ENCODE results near the gene SPAG9.

The SPAG9 gene

DNA sequence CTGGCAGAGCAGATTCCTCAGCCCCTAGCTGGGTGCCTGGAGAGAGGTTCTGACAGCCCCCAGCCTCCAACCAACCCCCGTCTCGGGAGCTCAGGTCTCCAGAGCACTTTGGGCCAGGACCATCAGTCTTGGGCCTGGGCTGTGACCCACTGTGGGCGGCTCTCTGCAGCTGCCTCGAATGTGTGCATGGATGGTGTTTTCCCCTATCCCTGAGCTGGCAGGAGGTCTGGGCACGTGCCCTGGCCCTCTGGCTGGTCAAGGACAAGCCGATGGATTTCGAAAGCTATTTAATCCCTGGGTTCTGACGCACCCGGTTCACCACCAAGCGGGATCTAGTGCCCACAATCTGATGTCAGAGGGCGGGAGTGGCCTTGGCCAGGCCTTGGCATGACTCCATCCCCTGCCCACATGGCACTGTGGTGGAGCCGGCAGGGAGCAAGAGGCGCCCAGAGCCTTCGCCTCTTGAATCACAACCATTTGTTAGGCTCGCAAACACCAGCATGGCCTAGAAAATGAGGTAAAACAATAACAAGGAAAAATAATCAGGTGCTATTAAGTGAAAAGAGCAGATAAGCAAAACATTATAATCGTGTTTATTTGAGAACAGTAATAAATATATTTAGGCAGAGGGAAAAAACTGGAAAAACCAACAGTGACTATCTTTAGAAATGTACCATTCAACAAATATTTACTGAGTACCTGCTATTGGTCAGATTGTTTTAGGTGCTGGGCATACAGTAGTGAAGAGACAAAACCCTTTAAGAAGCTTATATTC, 185.3 kb downstream of the SPAG9 start:
- TF ChIP-seq CTCF (IDR thresholded peaks at IDR 0.05; ENCODE audit: low read depth, low read length) = no peak
- DNase-seq (ENCODE audit: low read depth in 2 of 2) = peak in 1 of 2 donors; percentile 30
- no peak overlapping the region for H3K4me3 ChIP-seq (replicated peaks in 1 of 2; ENCODE audit: low read depth in 2 of 2, low read length in 2 of 2)

DNA sequence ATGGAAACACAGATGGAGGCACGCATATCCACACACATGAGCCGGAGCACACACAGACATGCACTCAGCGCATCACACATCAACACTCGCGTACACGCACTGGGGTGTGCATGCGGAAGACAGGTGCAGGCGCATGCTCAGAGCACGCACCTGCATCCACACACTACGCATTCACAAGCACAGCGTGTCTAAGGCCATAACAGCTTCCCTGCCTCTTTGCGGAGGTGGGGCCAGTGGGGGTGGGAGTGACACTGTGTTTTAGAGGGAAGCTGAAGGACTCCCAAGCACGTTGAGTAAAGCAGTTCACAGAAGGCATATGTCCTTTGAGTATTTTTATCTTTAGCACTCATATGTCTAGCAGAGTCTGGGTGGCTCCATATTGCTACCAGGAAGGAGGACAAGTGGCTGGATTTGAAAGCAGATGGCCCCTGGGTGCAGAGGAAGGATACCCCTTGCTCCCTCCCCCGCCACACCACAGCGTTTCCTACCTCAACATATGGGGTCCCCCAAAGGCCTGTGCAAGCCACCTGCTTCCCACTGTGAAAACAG, 185.9 kb downstream of the SPAG9 start:
- no peak for TF ChIP-seq CTCF (IDR thresholded peaks at IDR 0.05; ENCODE audit: low read depth, low read length)
- DNase-seq (ENCODE audit: low read depth in 2 of 2) = no peak
- H3K4me3 ChIP-seq (replicated peaks in 1 of 2; ENCODE audit: low read depth in 2 of 2, low read length in 2 of 2) = no peak overlapping the region

DNA sequence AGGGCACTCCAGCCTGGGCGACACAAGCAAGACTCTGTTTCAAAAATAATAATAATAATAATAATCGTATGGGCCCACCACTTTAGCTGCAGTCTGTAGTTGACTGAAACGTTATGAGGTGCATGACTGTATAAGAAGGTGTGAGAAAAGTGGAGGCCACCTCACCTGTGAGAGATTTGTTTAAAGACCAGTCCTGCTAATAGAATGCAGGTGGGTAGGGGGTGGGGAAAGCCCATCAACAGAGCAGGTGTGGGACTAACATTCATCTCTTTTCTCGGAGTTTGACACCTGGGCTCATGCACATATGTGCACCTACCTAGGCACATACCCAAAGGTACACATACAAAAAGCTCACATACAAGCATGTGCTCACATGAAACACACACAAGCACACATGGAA, 186.5 kb downstream of the SPAG9 start:
- no peak overlapping the region for H3K4me3 ChIP-seq (replicated peaks in 1 of 2; ENCODE audit: low read depth in 2 of 2, low read length in 2 of 2)
- no peak for DNase-seq (ENCODE audit: low read depth in 2 of 2)
- TF ChIP-seq CTCF (IDR thresholded peaks at IDR 0.05; ENCODE audit: low read depth, low read length) = no peak

DNA sequence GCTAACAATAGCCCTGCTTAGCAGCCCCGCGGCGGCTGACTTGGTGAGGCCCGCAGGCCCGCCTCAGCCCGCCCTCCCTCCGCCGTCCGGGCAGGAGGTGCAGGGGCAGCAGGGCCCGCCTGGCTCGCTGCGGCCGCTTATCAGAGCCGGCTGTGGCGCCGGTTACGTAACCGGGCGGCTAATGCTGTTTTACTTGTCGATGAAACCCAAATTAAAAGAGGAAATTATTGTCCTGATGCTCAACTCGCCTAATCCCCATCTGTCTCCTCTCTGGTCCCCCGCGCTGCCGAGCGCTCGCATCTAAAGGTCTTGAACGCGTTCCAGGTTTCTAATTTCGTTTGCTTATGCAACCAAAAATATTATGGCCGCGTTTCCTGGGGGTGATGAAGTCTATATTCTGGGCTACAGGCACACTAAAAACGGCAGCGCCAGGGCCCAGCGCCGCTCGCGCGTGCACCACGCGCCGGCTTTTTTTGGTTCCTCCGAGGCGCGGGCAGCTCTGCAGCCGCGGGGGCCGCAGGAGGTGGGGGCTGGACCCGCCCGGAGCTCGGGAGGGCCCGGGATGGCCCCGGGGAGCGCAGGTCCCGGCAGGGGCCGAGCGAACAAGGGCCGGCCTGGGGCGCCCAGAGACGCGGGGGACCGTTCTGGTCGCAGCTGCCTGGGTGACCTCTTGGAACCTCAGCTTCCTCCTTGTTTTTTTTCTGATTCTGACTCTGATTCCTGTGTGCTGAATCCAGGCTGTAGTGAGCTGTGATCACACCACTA, 189.3 kb downstream of the SPAG9 start:
- DNase-seq (ENCODE audit: low read depth in 2 of 2) = peak; percentile 83 to 91
- peak overlapping the region; percentile 36 to 37 for H3K4me3 ChIP-seq (replicated peaks in 1 of 2; ENCODE audit: low read depth in 2 of 2, low read length in 2 of 2)
- TF ChIP-seq CTCF (IDR thresholded peaks at IDR 0.05; ENCODE audit: low read depth, low read length) = no peak

GRCh38 chr17:50928646-50929045, 192.0 kb downstream of the SPAG9 start:
- DNase-seq (ENCODE audit: low read depth in 2 of 2) = no peak
- no peak overlapping the region for H3K4me3 ChIP-seq (replicated peaks in 1 of 2; ENCODE audit: low read depth in 2 of 2, low read length in 2 of 2)
- TF ChIP-seq CTCF (IDR thresholded peaks at IDR 0.05; ENCODE audit: low read depth, low read length) = no peak

DNA sequence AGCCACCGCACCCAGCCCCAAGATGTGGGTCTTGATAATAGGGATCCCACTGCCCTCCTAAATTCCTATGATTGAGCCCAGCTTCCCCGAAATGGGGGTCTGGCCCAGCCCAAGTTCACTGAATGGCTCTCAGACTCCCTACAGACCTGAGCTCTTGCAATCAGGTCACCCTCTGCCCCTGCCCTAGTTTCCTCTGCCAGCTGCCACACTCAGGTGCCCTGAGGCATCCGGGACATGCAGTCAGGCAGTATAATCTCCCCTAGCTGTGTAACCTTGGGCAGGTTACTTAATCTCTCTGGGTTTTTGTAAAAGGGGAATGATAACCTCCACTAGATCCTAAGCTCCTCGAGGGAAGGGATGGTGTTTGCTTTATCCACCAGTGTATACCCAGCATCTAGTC, 193.4 kb downstream of the SPAG9 start:
- TF ChIP-seq CTCF (IDR thresholded peaks at IDR 0.05; ENCODE audit: low read depth, low read length) = no peak
- DNase-seq (ENCODE audit: low read depth in 2 of 2) = no peak
- no peak overlapping the region for H3K4me3 ChIP-seq (replicated peaks in 1 of 2; ENCODE audit: low read depth in 2 of 2, low read length in 2 of 2)
